ENCODE measurements around the gene MARVELD1. TPM values are rescaled to one million over a fixed set of nuclear protein-coding genes. Genes with fewer than 3 reads are reported as not detected.
"Not testable (repeated sequence)": the region's sequence is repeated elsewhere in the genome, so short reads cannot be mapped to it uniquely, and the experiment has no call there.

Gene MARVELD1
- total and polyA plus RNA-seq, 2 of the 4 experiments (the other 2 are of a cell fraction), result 12.0 to 68.1 TPM

DNA sequence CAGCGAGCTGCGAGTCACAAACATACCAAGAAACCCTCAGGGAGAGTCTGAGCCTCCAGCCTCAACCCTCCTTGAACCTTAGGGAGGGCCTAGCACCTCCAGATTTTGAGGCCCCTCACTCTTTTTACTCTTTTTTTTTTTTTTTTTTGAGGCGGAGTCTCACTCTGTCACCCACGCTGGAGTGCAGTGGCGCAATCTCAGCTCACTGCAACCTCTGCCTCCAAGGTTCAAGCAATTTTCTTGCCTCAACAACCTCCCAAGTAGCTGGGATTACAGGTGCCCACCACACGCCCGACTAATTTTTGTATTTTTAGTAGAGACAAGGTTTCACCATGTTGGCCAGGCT is 29.2 kb upstream of the MARVELD1 start:
- Histone ChIP-seq H3K23ac (ENCODE audit: low read depth, low read length) (peak overlapping the region; percentile 91; the same call in 1 of the 2 replicates), H2AFZ (replicated peaks; ENCODE audit: low read length, poor library complexity) (peak overlapping the region; percentile 75), H3K9me1 (ENCODE audit: insufficient read depth, low read length) (peaks cover 13% of the 10 kb centered on the region), H3K9ac (ENCODE audit: low read depth, low read length) (peak overlapping the region; percentile 80), H2BK5ac (ENCODE audit: low read depth, low read length, poor library complexity, severe bottlenecking) (peak overlapping the region; percentile 81), H4K8ac (ENCODE audit: low read depth in 2 of 2, low read length in 2 of 2) (peak overlapping the region; percentile 30 to 67; a peak in 2 of 4 replicates), H2BK120ac (ENCODE audit: low read depth, low read length) (0 out of 2 replicates have a peak overlapping the region, but pooled peaks have one; percentile 86), H3K4ac (ENCODE audit: low read depth, low read length) (peak overlapping the region; percentile 92), H4K91ac (ENCODE audit: insufficient read depth, low read depth, low read length) (peak overlapping the region; percentile 63; the same call in 1 of the 2 replicates), H3K79me1 (ENCODE audit: low read depth in 1 of 2, low read length in 2 of 2) (peaks cover 3 to 63% of the 10 kb centered on the region in 2 experiments), H3K4me2 (ENCODE audit: low read depth, low read length) (peak overlapping the region; percentile 94), H3K18ac (ENCODE audit: low read depth, low read length) (peak overlapping the region; percentile 70), H3K14ac (replicated peaks; ENCODE audit: low read depth, low read length) (peak overlapping the region; percentile 91), H4K20me1 (ENCODE audit: insufficient read depth, low read length) (peaks cover 50% of the 10 kb centered on the region), H3K27ac (ENCODE audit: insufficient read depth, low read length) (peak overlapping the region; percentile 73), H4K5ac (ENCODE audit: low read depth, low read length) (0 out of 2 replicates have a peak overlapping the region, but pooled peaks have one; percentile 51), H3K4me3 (ENCODE audit: insufficient read depth, low read depth, low read length) (peak overlapping the region; percentile 98), H3K4me1 (ENCODE audit: control insufficient read depth, insufficient read depth, low read length) (peaks cover 23% of the 10 kb centered on the region), H3K36me3 (ENCODE audit: control insufficient read depth, insufficient read depth, low read length) (peaks cover 14% of the 10 kb centered on the region)
- in situ Hi-C loops (cut with MboI; ENCODE audit: low sequenced_read_pairs); H2BK15ac ChIP-seq (ENCODE audit: low read depth, low read length); BruUV-seq (replicated peaks); H2BK20ac ChIP-seq (ENCODE audit: low read depth, low read length); DNase-seq; H3K56ac ChIP-seq (ENCODE audit: extremely low read depth, insufficient read depth, low read length); ATAC-seq (ENCODE audit: low read depth); dilution Hi-C loops (cut with HindIII; ENCODE audit: low sequenced_read_pairs, unreplicated experiment); H2AK9ac ChIP-seq (replicated peaks; ENCODE audit: low read depth, low read length, poor library complexity); intact Hi-C loops (cut with micrococcal nuclease); H3K9me3 ChIP-seq (ENCODE audit: control insufficient read depth, insufficient read depth, low read length); H2AK5ac ChIP-seq (ENCODE audit: low read depth, low read length); H3K27me3 ChIP-seq (ENCODE audit: control insufficient read depth, insufficient read depth, low read length): not testable (repeated sequence)
- ChIA-PET POLR2A (ENCODE audit: unreplicated experiment) (interaction anchor here (0.9 kb wide), 1 partner anchor 17 kb away, joined by 3 read pairs; no protein-coding TSS in a partner anchor), CTCF (interaction anchor here (0.8 to 1.8 kb wide), 3 partner anchors 17 to 1105 kb away, joined by 3 to 8 read pairs (median 4); no protein-coding TSS in a partner anchor)
- TF ChIP-seq CEBPB (IDR thresholded peaks at IDR 0.05; ENCODE audit: low read depth, low read length), result peak; percentile 25; the same call in 1 of the 2 replicates
- WGBS, 2 experiments (ENCODE audit: extremely low coverage in 2 of 2, insufficient read length in 1 of 2), result no CpG with 5 or more reads among the region's 7 CpGs

Measured in IMR-90 (cell line).